WTC11 (cell line): ENCODE measurements around the gene TMED9. TPM values are rescaled to one million over a fixed set of nuclear protein-coding genes. Genes with fewer than 3 reads are reported as not detected.
"Not testable (repeated sequence)": the region's sequence is repeated elsewhere in the genome, so short reads cannot be mapped to it uniquely, and the experiment has no call there.

Experiments used
- ATAC-seq: fragments of 200-7000 bp; cut with Tn5 transposase; 2 replicates; pipeline ENCODE4 v1.10.0; 2021; ENCODE audit warnings: mild to moderate bottlenecking, moderate library complexity
- CTCF ChIA-PET: fragments of 300-600 bp; sonication (Branson Sonifier 250); formaldehyde crosslinking; loops from one replicate; lab custom pipeline; 2021; ENCODE audit warnings: antibody characterized with exemption; lab: Charles Lee
- POLR2A ChIA-PET: fragments of 350-600 bp; sonication (Branson Sonifier 250); formaldehyde crosslinking; loops from one replicate; lab custom pipeline; 2021; ENCODE audit warnings: antibody characterized with exemption; lab: Charles Lee
- DNase-seq: peaks from one replicate; pipeline ENCODE4 v3.0.0; 2021; ENCODE audit warnings: low spot score
- H3K27ac Mint-ChIP-seq: 2 replicates; pipeline ENCODE4 v1.8.0; 2021; ENCODE audit warnings: mixed read lengths
- H3K27me3 Mint-ChIP-seq: 2 replicates; pipeline ENCODE4 v1.8.0; 2021; ENCODE audit warnings: low read depth, mild to moderate bottlenecking, moderate library complexity, mixed read lengths
- H3K36me3 Mint-ChIP-seq: 2 replicates; pipeline ENCODE4 v1.8.0; 2021; ENCODE audit warnings: mixed read lengths
- H3K4me1 Mint-ChIP-seq: 2 replicates; pipeline ENCODE4 v1.8.0; 2022; ENCODE audit warnings: mixed read lengths
- H3K4me3 Mint-ChIP-seq: 2 replicates; pipeline ENCODE4 v1.8.0; 2021; ENCODE audit warnings: mild to moderate bottlenecking, moderate library complexity, mixed read lengths
- H3K9me3 Mint-ChIP-seq: 2 replicates; pipeline ENCODE4 v1.8.0; 2021; ENCODE audit warnings: mixed read lengths
- total RNA-seq: library from RNA; stranded (reverse); gene quantifications from 3 replicates; pipeline ENCODE4 v1.2.3, GENCODE V29; 2021
- TF ChIP-seq, protein P1 (sequence below): sonication (generic); formaldehyde crosslinking; IDR thresholded peaks from 2 replicates; pipeline ENCODE4 v1.8.0; 2023; ENCODE audit warnings: mild to moderate bottlenecking, missing genetic modification reagents

Gene TMED9
- total RNA-seq, 1 experiment from 2014 or later, result 164 TPM

GRCh38 chr5:177620560-177620959, 28.6 kb downstream of the TMED9 start (continued):
- TF ChIP-seq, protein P1, sequence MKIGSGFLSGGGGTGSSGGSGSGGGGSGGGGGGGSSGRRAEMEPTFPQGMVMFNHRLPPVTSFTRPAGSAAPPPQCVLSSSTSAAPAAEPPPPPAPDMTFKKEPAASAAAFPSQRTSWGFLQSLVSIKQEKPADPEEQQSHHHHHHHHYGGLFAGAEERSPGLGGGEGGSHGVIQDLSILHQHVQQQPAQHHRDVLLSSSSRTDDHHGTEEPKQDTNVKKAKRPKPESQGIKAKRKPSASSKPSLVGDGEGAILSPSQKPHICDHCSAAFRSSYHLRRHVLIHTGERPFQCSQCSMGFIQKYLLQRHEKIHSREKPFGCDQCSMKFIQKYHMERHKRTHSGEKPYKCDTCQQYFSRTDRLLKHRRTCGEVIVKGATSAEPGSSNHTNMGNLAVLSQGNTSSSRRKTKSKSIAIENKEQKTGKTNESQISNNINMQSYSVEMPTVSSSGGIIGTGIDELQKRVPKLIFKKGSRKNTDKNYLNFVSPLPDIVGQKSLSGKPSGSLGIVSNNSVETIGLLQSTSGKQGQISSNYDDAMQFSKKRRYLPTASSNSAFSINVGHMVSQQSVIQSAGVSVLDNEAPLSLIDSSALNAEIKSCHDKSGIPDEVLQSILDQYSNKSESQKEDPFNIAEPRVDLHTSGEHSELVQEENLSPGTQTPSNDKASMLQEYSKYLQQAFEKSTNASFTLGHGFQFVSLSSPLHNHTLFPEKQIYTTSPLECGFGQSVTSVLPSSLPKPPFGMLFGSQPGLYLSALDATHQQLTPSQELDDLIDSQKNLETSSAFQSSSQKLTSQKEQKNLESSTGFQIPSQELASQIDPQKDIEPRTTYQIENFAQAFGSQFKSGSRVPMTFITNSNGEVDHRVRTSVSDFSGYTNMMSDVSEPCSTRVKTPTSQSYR, result no peak

- CTCF ChIA-PET, result interaction anchor here (2.1 kb wide), 1 partner anchor 17 kb away, joined by 6 read pairs; no protein-coding TSS in a partner anchor
- H3K36me3 Mint-ChIP-seq, H3K27ac Mint-ChIP-seq, DNase-seq, ATAC-seq, H3K9me3 Mint-ChIP-seq, H3K27me3 Mint-ChIP-seq, H3K4me1 Mint-ChIP-seq, H3K4me3 Mint-ChIP-seq, POLR2A ChIA-PET: not testable (repeated sequence)
These were observed 32.2 kb downstream of the TMED9 start for GRCh38 chr5:177624172-177624571.

DNA sequence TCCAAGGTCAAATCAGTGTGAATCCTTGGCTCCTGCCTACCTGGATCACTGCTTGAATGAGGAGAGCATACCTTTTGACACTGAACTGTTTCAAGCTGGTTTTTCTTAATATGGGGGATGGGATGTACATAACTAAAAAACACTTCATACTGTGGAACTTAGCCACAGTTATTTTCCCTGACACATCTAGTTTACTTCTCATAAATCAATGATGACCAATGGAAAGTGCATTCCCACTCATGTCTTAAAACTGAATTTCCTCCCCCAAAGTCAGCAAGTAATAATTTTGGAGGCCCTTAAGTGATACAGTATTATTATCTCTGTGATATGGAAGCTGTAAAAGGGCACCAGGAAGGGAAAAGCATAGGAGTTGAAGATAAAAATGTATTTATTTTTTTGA, 38.2 kb downstream of the TMED9 start:
- H3K4me1 Mint-ChIP-seq, H3K4me3 Mint-ChIP-seq, H3K9me3 Mint-ChIP-seq, CTCF ChIA-PET, DNase-seq, H3K36me3 Mint-ChIP-seq, H3K27ac Mint-ChIP-seq, H3K27me3 Mint-ChIP-seq, ATAC-seq, POLR2A ChIA-PET: not testable (repeated sequence)

- POLR2A ChIA-PET, H3K4me1 Mint-ChIP-seq, DNase-seq, CTCF ChIA-PET, ATAC-seq, H3K27ac Mint-ChIP-seq, H3K4me3 Mint-ChIP-seq: not testable (repeated sequence)
- peaks cover 48% of the 10 kb centered on the region for H3K9me3 Mint-ChIP-seq
- H3K27me3 Mint-ChIP-seq, result peaks cover 30% of the 10 kb centered on the region
- H3K36me3 Mint-ChIP-seq, result peaks cover 36% of the 10 kb centered on the region
These were observed 42.9 kb downstream of the TMED9 start for GRCh38 chr5:177634912-177635311.

DNA sequence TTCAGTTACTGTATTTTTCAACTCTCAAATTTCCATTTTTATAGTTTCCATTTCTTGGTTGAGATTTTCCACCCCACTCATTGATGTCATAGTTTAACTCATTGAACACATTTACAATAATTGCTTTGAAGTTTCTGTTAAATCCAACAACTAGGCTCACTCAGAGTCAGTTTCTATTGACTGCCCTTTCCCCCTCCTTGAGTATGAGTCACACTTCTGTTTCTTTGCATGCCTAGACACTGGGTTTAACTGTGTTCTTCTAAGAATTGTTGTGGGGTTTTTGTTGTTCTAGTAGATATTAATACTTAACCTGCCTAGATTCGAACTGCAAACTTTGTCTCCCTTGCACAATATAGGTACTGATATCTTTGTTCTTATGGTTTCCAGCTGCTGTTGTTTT, 53.5 kb downstream of the TMED9 start:
- Mint-ChIP-seq H3K36me3 (peaks cover 41% of the 10 kb centered on the region), H3K9me3 (peaks cover 39% of the 10 kb centered on the region)
- ATAC-seq, H3K4me3 Mint-ChIP-seq, H3K27me3 Mint-ChIP-seq, H3K27ac Mint-ChIP-seq, CTCF ChIA-PET, DNase-seq, H3K4me1 Mint-ChIP-seq, POLR2A ChIA-PET: not testable (repeated sequence)

Other genes with a start within 250 kb of the TMED9 start
- 141 to 162 TPM (median 147 TPM) in 3 replicates for gene LMAN2, start 240.5 kb upstream of the TMED9 start, total RNA-seq
- gene RGS14, start 234.3 kb upstream of the TMED9 start, total RNA-seq, result 60.4 to 74.6 TPM (median 64.6 TPM) in 3 replicates
- gene SLC34A1, start 207.8 kb upstream of the TMED9 start, total RNA-seq, result not detected in 3 replicates
- gene PFN3, start 191.5 kb upstream of the TMED9 start, total RNA-seq, result 0.48 TPM in 1 of 3 replicates, not detected in the others
- 10.0 to 12.8 TPM (median 12.1 TPM) in 3 replicates for gene F12, start 182.6 kb upstream of the TMED9 start, total RNA-seq
- 60.7 to 69.2 TPM (median 61.7 TPM) in 3 replicates for gene GRK6, start 165.5 kb upstream of the TMED9 start, total RNA-seq
- 13.1 to 14.7 TPM (median 14.6 TPM) in 3 replicates for gene PRR7, start 145.4 kb upstream of the TMED9 start, total RNA-seq
- 267 to 288 TPM (median 269 TPM) in 3 replicates for gene DBN1, start 118.6 kb upstream of the TMED9 start, total RNA-seq
- gene PDLIM7, start 94.6 kb upstream of the TMED9 start, total RNA-seq, result 124 to 142 TPM (median 139 TPM) in 3 replicates
- 9.0 to 9.9 TPM (median 9.0 TPM) in 3 replicates for gene DOK3, start 82.4 kb upstream of the TMED9 start, total RNA-seq
- gene DDX41, start 75.2 kb upstream of the TMED9 start, total RNA-seq, result 136 to 156 TPM (median 137 TPM) in 3 replicates
- gene FAM193B, start 37.6 kb upstream of the TMED9 start, total RNA-seq, result 95.1 to 101 TPM (median 95.6 TPM) in 3 replicates
- 20.3 to 22.5 TPM (median 21.7 TPM) in 3 replicates for gene B4GALT7, start 7.9 kb downstream of the TMED9 start, total RNA-seq
- 1.7 to 6.0 TPM (median 5.2 TPM) in 3 replicates for gene FAM153A, start 190.7 kb downstream of the TMED9 start, total RNA-seq